ENCODE data around the gene GALNT7.
"Not testable (repeated sequence)": the region's sequence is repeated elsewhere in the genome, so short reads cannot be mapped to it uniquely, and the experiment has no call there.

GALNT7 gene, protein sequence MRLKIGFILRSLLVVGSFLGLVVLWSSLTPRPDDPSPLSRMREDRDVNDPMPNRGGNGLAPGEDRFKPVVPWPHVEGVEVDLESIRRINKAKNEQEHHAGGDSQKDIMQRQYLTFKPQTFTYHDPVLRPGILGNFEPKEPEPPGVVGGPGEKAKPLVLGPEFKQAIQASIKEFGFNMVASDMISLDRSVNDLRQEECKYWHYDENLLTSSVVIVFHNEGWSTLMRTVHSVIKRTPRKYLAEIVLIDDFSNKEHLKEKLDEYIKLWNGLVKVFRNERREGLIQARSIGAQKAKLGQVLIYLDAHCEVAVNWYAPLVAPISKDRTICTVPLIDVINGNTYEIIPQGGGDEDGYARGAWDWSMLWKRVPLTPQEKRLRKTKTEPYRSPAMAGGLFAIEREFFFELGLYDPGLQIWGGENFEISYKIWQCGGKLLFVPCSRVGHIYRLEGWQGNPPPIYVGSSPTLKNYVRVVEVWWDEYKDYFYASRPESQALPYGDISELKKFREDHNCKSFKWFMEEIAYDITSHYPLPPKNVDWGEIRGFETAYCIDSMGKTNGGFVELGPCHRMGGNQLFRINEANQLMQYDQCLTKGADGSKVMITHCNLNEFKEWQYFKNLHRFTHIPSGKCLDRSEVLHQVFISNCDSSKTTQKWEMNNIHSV

DNA sequence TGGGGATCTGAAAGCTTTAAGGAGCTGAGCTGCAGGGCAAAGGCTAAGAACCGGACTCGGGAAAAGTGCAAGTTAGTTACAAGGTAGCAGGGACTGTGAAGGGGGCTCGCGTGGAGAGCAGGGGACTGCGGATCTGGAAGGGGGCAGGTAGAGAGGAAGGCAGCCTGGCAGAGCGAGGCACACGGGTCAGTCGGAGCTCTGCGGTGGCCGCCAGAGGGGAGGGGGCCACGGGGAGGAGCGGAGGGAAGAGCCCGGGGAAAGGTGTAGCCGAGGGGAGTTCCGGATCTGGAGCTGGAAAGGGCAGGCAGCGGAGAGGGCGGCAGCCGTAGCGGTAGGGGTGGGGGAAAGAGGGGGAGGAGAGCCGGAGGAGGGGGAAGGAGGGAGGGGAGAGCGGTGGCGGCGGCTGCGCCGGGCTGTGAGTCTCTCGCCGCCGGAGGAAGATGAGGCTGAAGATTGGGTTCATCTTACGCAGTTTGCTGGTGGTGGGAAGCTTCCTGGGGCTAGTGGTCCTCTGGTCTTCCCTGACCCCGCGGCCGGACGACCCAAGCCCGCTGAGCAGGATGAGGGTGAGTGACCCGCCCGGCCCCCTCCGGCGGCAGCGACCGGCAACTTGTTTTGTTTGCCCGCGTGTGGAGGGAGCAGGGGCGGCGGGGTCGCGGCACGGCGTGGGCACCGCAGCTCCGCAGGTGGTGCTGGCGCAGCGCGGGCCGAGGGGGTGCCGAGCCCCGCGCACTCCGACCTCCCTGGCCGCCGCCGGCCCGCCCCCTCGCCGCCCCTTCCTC, at the start of gene GALNT7:
GALNT7 (plus strand) TSS at position 416 of the 782 bp plus-strand sequence; CDS start at position 441, 25 bp downstream.
- peak; percentile 50 to 69 for DNase-seq

DNA sequence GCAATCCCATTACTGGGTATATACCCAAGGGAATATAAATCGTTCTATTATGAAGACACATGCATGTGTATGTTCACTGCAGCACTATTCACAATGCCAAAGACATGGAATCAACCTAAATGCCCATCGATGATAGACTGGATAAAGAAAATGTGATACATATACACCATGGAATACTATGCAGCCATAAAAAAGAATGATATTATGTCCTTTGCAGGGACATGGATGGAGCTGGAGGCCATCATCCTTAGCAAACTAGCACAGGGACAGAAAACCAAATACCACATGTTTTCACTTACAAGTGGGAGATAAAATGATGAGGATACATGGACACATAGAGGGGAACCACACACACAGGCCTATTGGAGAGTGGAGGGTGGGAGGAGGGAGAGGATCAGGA, 49.8 kb upstream of the GALNT7 start:
- DNase-seq: not testable (repeated sequence)

GRCh38 chr4:173119818-173120217, 48.8 kb upstream of the GALNT7 start:
- DNase-seq: no peak

- DNase-seq: no peak
Measured at GRCh38 chr4:173121076-173121561, 47.5 kb upstream of the GALNT7 start.

GRCh38 chr4:173124209-173124865, 44.3 kb upstream of the GALNT7 start:
- no peak for DNase-seq

DNA sequence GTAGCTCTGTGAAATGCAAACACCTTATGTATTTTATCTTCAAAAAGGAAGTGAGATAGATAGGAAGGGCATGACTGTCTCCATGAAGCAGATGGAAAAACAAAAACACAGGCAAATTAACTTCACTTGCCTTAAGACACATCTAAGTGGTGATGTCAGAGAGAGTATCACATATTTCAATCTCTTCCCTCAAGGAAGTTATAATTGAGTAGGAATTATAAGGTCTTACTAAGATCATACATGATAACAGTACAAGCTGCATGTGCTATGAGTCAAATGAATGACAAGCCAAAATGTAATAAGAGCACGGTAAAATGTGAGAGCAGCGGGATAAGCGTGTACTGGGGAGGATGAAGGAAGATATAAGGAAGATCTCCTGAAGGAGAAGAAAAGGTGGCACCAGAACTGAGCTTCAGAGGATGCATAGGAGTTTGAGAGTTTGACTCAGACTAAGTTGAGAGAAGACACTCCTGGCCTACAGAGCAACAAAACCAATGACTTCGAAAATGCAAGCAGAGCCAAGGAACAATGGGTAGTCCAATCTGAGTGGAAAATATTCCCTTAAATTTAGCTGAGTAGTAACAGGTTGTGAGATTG, 43.3 kb upstream of the GALNT7 start:
- DNase-seq: no peak

- DNase-seq: no peak
Measured at GRCh38 chr4:173128199-173128890, 40.3 kb upstream of the GALNT7 start.

DNA sequence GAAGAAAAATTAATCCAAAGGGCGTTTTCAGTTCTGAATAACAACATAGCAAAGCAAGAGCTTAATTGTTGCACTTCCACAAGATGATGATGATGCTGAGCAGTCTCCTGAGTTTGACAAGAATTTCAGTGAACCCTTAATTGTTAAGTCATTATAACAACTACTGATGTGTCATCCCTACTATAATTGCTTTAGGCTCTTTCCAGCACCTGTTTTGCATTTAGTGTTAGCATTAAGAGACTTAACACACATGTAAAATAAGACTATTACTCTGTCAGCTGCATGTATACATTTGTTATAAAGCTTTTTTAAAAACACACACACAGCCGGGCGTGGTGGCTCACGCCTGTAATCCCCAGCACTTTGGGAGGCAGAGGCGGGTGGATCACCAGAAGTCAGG, 37.9 kb upstream of the GALNT7 start:
- no peak for DNase-seq

- DNase-seq: no peak
Measured at GRCh38 chr4:173134426-173134825, 34.2 kb upstream of the GALNT7 start.

- DNase-seq: no peak
Measured at GRCh38 chr4:173135241-173135847, 33.3 kb upstream of the GALNT7 start.

DNA sequence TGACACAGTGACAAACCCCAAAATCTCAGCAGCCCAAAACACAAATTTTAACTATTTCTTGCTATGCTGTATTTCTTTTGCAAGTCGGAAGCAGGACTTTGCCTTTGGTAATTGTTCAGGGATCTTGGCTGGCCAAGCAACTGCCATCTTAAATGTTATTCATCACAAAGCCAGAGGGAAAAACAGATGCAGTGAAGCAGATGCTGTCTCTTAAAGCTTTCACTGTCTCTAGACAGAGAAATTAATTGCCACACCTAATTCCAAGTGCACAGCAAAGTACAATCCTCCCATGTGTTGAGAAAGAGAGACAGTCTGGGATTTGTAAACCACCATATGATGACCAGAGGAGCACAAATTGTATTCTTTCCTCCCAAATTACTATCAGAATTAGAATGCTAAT, 30.0 kb upstream of the GALNT7 start:
- no peak for DNase-seq

DNA sequence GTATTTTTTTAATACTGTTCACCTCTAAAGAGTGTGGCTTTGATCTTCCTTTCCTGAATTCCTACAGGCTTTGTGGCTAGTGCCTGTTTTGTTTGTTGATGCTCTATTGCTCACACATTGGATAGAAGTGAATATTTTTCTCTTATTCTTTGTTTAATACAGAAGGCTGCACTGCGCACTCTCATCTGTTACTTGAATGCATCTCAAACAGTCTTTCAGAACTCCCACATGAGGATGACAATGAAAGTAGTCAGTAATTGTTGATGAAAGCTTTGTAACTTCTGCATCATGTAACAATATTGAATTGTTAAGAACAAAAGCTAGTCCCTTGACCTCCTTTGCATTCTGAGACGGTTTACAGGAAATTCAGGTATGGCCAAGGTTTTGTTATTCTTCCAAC, 29.1 kb upstream of the GALNT7 start:
- DNase-seq: no peak

DNA sequence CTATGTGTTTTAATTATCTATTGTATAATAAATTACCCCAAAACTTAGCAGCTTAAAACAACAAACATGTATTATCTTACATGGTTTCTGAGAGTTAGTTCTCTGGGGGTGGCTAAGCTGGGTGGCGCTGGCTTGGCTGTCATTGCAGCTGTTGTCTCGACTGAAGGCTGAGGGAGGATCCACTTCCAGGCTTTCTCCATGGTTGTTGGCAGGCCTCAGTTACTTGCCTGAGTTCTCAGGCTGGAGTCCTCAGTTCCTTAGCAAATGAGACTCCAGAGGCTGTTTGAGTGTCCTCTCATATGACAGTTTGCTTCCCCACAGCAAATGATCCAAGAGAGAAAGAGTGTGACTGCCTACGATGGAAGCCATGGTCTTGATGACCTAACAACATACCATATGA, 23.5 kb upstream of the GALNT7 start:
- DNase-seq: no peak

DNA sequence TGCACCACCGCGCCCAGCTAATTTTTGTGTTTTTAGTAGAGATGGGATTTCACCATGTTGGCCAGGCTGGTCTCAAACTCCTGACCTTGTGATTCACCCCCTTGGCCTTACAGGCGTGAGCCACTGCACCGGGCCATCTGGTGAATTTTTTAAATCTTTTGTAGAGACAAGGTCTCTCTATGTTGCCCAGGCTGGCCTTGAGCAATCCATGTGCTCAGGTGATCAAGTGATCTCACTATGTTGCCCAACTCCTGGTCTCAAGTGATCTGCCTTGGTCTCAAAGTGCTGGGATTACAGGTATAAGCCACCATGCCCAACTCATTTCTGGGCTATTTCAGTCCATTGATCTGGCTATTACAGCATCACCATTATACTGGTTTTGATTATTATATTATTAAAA, 22.2 kb upstream of the GALNT7 start:
- DNase-seq: no peak

DNA sequence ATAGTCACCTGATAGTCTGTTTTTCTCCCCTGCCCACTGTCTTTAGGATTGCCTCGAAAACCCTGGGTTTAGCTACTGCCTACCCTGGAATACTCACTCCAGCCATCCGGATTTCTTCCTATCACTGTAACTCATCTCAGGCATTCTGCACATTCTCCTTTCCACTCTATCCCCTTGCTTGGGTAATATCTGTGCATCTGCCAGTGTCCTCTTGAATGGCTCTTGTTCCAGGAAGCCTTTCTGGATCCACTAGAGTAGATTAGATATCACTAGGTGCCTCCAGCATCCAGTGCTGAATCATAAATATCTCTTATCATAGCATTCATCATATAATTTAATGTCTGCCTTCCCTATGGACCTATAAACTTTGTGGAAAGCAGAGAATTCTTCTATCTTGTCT, 17.1 kb upstream of the GALNT7 start:
- DNase-seq: no peak

DNA sequence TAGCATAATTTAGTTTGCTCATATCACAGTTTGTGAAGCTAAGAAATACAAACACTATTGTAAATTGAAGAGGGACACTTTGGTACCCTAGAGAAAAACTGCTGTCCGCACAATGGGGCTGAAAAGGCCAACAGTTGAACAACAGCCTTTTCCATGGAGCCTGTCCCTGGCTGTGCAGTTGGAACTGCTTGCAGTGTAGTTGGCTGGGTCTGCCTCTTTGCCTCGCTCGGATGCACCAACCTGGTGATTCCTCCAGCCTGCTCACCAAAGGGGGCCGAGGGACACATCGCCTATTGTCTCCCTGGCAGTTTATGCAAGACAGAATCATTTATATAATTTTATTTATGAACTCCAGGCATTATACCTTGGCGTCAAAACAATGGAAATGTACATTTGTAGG, 16.5 kb upstream of the GALNT7 start:
- no peak for DNase-seq

DNA sequence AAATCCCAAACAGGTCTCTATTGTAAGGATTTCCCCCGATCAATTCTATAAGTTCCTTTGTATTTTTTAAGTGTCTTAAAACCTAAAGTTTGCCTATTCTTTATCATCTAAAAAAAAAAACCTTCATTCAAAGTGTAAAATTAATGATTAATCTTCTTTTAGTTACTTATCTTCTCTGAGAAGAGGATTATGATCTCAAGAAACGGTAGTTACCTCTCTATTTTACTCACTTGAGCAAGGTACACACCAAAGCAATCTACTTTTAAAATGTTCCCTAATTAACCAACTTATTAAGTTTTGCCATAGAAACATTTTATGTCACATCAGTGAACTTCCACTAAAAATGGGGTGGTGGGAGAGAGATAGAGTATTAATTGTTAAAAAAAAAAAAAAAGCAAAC, 15.2 kb upstream of the GALNT7 start:
- no peak for DNase-seq

DNA sequence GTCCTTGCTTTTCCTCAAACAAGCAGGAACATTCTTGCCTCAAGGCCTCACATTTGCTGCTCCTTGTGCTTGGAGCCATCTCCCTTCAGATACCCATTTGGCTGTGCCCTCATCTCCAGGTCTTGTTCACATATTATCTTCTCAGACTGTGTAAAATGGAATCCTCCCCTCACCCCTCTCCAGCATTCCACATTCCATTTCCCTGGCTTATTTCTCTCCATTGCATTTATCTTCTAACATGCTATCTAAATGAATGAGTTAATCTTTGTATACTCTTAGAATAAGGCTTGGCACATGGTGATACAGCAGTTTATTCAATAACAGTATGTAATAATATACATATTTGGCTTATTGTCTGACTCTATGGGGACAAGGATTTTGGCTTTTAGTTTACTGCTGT, 8.8 kb upstream of the GALNT7 start:
- DNase-seq: no peak

- no peak for DNase-seq
Measured at GRCh38 chr4:173160871-173161270, 7.7 kb upstream of the GALNT7 start.

DNA sequence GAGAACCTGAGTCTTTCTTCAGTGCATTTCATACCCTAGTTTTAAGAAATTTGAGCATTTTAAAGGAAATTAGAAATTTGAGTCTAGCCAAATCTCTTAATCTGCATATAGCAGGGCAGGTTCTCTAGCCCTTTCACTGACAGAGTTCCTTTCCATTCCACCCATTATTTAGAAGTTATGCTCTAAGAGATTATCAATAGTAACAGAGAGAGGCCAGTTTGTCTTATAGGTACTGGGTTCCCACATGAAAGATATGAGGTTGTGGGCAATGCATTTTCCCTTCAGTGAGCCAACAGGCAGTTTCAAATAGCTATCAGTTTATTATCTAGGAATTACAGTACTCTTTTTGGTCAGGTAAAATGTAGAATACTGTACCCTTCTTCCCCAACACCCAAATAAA, 7.3 kb upstream of the GALNT7 start:
- no peak for DNase-seq

DNA sequence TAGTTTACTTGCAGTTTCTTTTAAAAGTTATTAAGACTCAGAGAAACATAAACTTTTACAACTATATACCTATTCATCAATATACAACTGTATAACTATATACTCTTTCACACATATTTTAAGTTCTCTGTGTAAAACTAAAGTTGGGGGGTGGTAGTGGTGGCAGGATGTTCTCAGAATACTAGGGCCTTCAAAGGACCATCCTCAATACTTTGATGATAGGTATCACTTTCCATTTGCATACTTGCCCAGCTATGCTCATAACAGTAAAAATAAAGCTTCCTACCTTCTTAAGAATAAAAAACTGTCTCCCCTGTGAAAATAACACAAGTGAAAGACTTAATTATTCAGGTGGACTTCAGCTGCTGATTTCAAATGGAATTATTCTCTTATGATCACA, 2.9 kb upstream of the GALNT7 start:
- DNase-seq: peak in 1 of 2 donors; percentile 15

- DNase-seq: no peak
Measured at GRCh38 chr4:173166491-173166890, 2.1 kb upstream of the GALNT7 start.

Measured in CD4-positive, alpha-beta T cell treated with Interferon alpha-2 for 1 hour (primary cell).